DOHH2 (cell line): ENCODE results near the gene C19orf67.

Source experiments
- H3F3A ChIP-seq: fragments of 200-600 bp; sonication (generic), shearing (Covaris generic); 2 replicates; pipeline ENCODE4 v1.6.0; 2016; ENCODE audit warnings: antibody characterized with exemption, mild to moderate bottlenecking; ENCODE audit not compliant: control insufficient read depth, insufficient read depth
- H3K27ac ChIP-seq: fragments of 200-600 bp; sonication (generic); 2 replicates; pipeline ENCODE4 v1.5.1; 2014; ENCODE audit warnings: low read depth, mild to moderate bottlenecking, low read length, moderate library complexity
- H3K27me3 ChIP-seq: fragments of 200-600 bp; sonication (generic); 2 replicates; pipeline ENCODE4 v1.6.1; 2014; ENCODE audit warnings: mild to moderate bottlenecking, low read length, mixed read lengths; ENCODE audit not compliant: control insufficient read depth
- H3K36me3 ChIP-seq: fragments of 200-600 bp; sonication (generic); 2 replicates; pipeline ENCODE4 v1.6.1; 2014; ENCODE audit warnings: mild to moderate bottlenecking, low read length, moderate library complexity, mixed read lengths; ENCODE audit not compliant: control insufficient read depth
- H3K4me1 ChIP-seq: fragments of 200-600 bp; sonication (generic); 2 replicates; pipeline ENCODE4 v1.6.1; 2014; ENCODE audit warnings: mild to moderate bottlenecking, low read length, mixed read lengths; ENCODE audit not compliant: control insufficient read depth
- H3K4me2 ChIP-seq: fragments of 200-600 bp; sonication (generic); 2 replicates; pipeline ENCODE4 v1.6.0; 2014; ENCODE audit warnings: mild to moderate bottlenecking, low read length, moderate library complexity
- H3K4me3 ChIP-seq: fragments of 200-600 bp; sonication (generic); 2 replicates; pipeline ENCODE4 v1.5.1; 2014; ENCODE audit warnings: mild to moderate bottlenecking, low read length, mixed read lengths
- H3K79me2 ChIP-seq: fragments of 200-600 bp; sonication (generic); 2 replicates; pipeline ENCODE4 v1.6.1; 2014; ENCODE audit warnings: mild to moderate bottlenecking, low read length, mixed read lengths; ENCODE audit not compliant: control insufficient read depth
- H3K9me2 ChIP-seq: fragments of 200-600 bp; sonication (generic); replicated peaks from 2 replicates; pipeline ENCODE4 v1.6.1; 2014; ENCODE audit warnings: mild to moderate bottlenecking, low read length, mixed read lengths; ENCODE audit not compliant: control insufficient read depth
- H3K9me3 ChIP-seq: fragments of 200-600 bp; sonication (generic); 2 replicates; pipeline ENCODE4 v1.6.1; 2014; ENCODE audit warnings: antibody characterized with exemption, low read length, mixed read lengths; ENCODE audit not compliant: control insufficient read depth, insufficient read depth
- H4K20me1 ChIP-seq: fragments of 200-600 bp; sonication (generic); 2 replicates; pipeline ENCODE4 v1.6.0; 2014; ENCODE audit warnings: low read depth, mild to moderate bottlenecking, antibody characterized with exemption, low read length, moderate library complexity; ENCODE audit not compliant: control insufficient read depth, insufficient read depth
- CTCF ChIP-seq: fragments of 200-600 bp; sonication (generic); IDR thresholded peaks from one replicate; pipeline ENCODE4 v1.5.1; 2014; ENCODE audit warnings: antibody characterized with exemption, mild to moderate bottlenecking, low read depth, low read length; ENCODE audit not compliant: poor library complexity, severe bottlenecking
- EZH2phosphoT487 ChIP-seq: fragments of 200-600 bp; sonication (generic); IDR thresholded peaks from 2 replicates; pipeline ENCODE4 v1.6.1; 2017; ENCODE audit warnings: borderline replicate concordance, mild to moderate bottlenecking, antibody characterized with exemption, low read length, moderate library complexity, mixed read lengths

The C19orf67 gene

GRCh38 chr19:14073261-14073924 is 12.2 kb downstream of the C19orf67 start:
- Histone ChIP-seq H4K20me1 (no peaks in the 10 kb centered on the region), H3K9me3 (no peaks in the 10 kb centered on the region), H3K27ac (no peak overlapping the region), H3K4me2 (peak overlapping the region; percentile 100), H3F3A (0 out of 2 replicates have a peak, but pooled peaks cover 2% of the 10 kb centered on the region), H3K79me2 (no peaks in the 10 kb centered on the region), H3K27me3 (peaks cover 22% of the 10 kb centered on the region), H3K36me3 (no peaks in the 10 kb centered on the region), H3K9me2 (no peaks in the 10 kb centered on the region), H3K4me3 (peak overlapping the region; percentile 88), H3K4me1 (peaks cover 36% of the 10 kb centered on the region)
- TF ChIP-seq CTCF (peak; percentile 27), EZH2phosphoT487 (no peak)

DNA sequence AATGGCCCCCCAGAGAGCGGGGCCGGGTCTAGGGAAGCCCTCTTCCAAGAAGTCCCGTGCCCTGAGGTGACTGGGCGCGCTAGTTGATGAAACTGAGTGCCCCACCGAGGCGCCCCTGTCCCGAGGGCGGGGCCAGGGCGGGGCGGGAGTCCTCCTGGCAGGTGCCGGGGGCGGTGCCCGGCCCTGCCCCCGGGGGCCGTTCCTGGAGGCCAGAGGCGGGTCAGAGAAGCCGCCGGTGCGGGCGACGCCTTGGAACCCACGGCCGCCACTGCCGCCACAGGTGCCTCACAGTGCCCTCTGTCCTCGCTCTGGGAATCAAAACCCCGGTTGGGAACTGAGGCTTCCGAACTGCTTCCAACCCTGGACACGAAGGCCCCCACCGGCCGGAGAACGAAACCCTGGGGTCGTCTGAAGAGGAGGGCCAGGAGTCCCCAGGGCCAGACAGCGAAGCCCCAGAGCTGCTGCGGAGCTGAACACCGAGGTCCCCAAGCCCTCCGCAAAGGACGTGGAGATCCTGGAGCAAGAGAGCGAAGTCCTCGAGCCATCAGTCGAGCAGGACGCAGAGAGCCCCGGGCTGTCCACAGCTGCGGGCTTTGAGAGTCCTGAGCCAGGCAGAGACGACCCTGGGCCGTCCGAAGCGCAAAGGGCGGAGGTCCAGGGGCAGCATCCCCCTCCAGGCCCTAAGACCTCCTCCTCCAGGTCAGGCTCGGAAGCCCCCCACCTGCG is 12.9 kb downstream of the C19orf67 start, which contains the start of gene MISP3:
Gene MISP3 (plus strand): TSS at position 252 of the 726 bp plus-strand sequence. CDS start 524 bp downstream, outside the sequence.
- Histone ChIP-seq H3K4me3 (peak within 1 kb of the TSS; percentile 88), H3K27ac (no peak within 1 kb of the TSS), H3K9me3 (no peaks in the 10 kb centered on the region), H3K79me2 (no peaks in the 10 kb centered on the region), H3K4me1 (peaks cover 36% of the 10 kb centered on the region), H3K36me3 (no peaks in the 10 kb centered on the region), H3K27me3 (peaks cover 22% of the 10 kb centered on the region), H3F3A (0 out of 2 replicates have a peak, but pooled peaks cover 2% of the 10 kb centered on the region), H3K9me2 (no peaks in the 10 kb centered on the region), H4K20me1 (no peaks in the 10 kb centered on the region), H3K4me2 (peak within 1 kb of the TSS; percentile 100)
- TF ChIP-seq EZH2phosphoT487 (no peak), CTCF (no peak)

- no peaks in the 10 kb centered on the region for H3F3A ChIP-seq
- TF ChIP-seq EZH2phosphoT487 (no peak), CTCF (no peak)
- no peaks in the 10 kb centered on the region for H3K9me3 ChIP-seq
- H3K4me2 ChIP-seq = no peak overlapping the region
- no peak overlapping the region for H3K4me3 ChIP-seq
- H3K27me3 ChIP-seq = peaks cover 22% of the 10 kb centered on the region
- H3K9me2 ChIP-seq = no peaks in the 10 kb centered on the region
- no peak overlapping the region for H3K27ac ChIP-seq
- no peaks in the 10 kb centered on the region for H4K20me1 ChIP-seq
- H3K79me2 ChIP-seq = no peaks in the 10 kb centered on the region
- H3K4me1 ChIP-seq = peaks cover 36% of the 10 kb centered on the region
- no peaks in the 10 kb centered on the region for H3K36me3 ChIP-seq
Measured at GRCh38 chr19:14070268-14071050, 15.1 kb downstream of the C19orf67 start.
